DMS114 treated with DMSO at 0.1 percent for 48 hours (cell line): ENCODE data around the gene PDZRN4.

ENCODE experiments used
- DNase-seq: peaks from one replicate; lab custom pipeline; 2025; ENCODE audit not compliant: unreplicated experiment; lab: John Stamatoyannopoulos, UW

Gene PDZRN4

DNA sequence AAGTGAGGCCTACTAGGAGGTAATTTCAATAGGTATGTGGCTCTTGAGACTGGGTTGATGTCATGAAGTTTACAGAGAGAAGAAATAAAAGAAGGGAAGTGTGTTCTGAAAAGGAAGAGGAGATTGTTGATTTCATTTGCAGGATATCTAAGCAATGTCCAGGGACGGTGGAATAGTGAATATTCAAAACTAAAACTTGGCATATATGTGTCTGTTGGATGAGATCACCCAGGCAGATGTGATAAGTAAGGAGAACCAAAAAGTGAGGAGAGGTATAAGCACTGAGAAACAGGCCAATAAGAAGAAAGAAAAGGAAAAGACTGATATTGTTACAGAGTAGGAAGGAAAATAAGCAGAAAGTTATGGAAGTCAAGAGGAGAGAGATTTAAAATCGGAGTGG is 255.6 kb downstream of the PDZRN4 start:
- DNase-seq = no peak

DNA sequence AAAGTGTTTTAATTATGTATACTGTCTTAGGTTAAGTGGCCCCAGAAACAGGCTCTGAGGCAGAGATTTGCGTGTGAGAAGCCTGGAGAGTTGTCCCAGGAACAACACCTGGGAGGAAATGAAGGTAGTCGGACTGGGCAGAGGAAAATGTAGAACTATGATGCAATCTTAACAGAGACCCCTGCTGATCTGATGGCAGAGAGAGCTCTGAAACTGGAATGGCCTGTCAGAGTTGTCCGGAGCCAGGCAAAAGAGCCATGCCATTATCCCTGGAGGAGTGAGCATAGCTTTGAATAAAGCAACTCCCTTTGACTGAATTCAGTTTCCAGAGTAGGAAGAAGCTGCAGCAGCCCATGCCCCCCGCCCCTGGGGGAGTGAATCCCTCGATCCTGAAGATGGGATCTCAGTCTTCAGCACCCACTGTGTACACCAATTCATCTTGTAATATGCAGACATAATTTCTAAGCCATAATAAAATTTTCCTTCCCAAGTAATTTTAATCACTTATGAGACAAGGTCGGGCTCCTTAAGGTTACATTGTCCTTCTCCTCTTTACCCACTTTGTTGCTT is 264.8 kb downstream of the PDZRN4 start:
- no peak for DNase-seq

DNA sequence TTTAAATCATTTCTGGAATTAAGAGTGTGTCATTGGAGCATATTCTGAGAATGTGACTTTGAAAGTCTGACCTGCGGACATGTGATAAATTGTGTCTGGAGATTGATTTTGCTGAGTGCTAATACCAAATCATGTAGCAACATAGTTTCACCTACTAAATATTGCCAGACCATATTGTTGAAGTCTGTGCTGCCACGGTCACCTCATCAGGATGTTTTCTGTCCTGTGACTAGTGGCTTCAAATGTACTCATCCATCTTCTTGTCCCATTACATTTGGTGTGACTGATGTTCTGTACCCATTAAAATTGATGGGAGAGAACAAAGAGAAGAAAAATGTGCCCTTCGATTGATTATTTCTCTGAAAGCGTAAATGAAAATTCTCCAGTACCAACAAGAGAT is 265.3 kb downstream of the PDZRN4 start:
- DNase-seq = no peak

DNA sequence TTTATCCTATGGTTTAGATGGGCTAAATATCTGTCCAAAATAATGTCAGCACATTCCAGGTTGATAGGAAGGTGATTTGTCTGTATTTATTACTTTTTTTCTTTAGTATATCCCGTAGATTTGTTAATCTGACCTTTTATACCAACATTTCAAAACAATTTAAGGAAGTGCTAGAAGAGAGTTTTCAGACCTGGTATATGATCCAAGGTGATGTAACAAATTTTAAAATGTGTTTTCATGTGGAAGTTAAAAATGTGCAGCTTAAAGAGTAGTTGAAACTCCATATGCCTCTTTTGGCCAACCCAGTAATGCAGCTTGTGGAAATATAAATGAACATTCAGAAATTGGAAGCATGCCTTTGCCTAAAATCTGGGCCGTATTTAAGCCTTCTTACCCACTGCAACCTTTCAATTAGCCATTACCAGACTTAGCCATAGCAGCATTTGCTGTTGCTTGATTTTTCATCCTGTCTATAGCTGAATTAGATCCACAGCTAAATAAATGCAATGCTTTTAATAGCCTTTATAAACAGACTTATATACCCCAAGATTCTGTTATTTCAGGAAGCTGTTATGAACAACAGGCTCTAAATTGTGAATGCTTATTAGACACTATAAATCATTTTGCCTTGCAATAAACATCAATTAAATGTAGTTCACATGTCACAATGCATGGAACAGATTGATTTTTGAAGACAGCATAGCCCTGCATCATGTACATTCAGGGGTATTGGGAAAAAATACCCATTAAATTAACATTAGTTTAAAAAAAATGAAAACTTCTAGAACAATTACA is 271.2 kb downstream of the PDZRN4 start:
- no peak for DNase-seq

DNA sequence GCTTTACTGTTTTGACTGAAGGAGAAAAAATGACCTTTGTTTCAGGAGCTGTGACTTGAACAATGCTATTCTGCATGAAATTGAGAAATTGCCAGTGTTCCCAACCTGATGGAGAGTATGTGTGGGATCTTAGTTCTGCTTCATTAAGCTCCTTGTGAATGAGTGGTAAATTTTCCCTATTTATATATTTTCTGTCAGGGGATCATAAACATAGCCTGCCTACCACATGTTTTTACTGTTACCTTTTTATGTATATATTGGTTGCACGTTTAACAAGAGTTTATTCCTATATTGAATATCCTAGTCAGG is 271.7 kb downstream of the PDZRN4 start:
- no peak for DNase-seq

DNA sequence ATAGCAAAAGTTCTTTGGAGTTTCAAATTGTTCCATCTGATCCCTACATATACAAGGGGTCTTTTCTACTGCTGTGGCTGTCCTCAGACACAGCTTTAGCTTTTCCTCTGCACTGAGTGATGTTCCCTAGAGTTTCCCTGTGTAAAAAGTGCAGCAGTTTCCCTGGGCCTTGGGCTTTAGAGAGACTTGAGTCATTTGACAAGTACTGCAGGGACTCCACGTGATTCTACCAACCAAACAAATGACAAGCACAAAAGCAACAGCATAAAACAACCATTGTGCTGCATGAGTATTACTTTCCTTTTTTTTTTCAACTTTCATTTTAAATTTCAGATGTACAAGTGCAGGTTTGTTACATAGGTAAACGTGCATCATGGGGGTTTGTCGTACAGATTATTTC is 272.8 kb downstream of the PDZRN4 start:
- DNase-seq = no peak

DNA sequence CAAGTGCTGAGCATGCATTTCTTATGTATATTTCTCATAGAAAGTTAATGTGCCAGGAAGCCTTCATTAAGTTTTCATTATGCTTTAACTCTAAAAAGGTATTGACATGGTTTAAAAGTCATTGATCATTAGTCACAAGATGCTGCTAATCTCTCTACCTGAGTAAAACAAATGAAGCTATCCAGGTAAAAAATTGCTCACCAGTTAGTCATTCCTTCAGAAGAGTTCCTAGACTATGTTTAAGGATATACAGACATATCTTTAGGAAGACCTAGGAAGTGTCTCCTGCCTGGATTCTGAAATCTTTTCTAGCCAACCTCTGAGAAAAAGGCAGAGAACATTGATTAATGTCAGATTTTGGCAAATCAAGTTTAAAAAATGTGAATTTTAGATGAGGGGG is 274.2 kb downstream of the PDZRN4 start:
- no peak for DNase-seq

DNA sequence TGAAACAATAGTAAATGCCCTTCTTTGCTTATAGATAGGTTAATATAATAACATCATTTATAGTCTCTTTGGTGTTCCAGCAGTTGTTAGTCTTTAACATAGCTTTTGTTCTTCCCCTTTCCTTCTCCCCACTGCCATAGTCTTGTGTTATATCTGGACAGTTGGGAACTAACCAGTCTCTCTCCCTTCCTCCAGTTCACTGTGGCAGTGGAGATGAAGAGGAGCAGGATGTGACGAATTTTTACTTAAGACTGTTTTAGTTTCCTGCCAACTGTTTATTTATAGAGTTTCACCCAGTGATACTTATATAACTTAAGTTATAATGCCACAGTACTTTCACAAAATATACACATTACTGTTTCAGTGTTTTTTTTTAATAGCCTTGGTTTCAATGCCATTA is 277.4 kb downstream of the PDZRN4 start:
- no peak for DNase-seq

DNA sequence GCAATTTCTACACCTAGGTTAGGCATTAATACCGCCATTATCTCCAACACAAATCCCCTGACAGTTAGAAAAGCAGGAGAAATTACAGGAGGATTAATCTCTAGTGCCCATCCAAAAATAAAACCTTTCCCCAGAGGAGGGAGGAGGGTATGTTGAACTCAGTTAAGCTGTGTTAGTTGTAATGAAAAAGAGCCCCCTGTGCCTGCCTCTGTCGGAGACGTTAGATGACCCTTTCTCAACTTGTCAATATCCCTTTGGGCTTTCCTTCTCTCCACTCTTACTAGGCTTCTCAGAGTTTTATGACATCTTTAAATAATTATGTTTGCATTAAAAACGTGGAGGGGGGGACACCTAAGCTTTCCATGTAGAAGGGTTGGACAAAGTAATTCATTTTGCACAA is 278.2 kb downstream of the PDZRN4 start:
- no peak for DNase-seq

DNA sequence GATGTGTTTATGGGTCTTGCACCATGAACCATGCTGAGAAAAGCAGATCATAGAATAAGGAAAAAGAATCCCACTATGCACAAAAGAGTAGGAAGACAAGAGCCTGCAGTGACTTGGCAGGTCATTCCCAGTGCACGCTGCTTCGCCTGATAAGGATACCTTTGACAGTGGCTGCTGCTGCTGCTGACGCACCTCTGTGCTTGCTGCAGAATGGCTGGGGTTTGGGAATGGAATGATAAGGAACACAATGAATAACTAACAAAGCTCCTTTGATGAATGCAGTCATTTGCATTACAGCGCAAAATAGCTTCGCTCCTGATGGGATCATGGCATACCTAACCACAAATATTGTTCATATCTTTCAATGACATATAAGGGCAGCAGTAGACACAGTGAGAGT is 278.7 kb downstream of the PDZRN4 start:
- no peak for DNase-seq

DNA sequence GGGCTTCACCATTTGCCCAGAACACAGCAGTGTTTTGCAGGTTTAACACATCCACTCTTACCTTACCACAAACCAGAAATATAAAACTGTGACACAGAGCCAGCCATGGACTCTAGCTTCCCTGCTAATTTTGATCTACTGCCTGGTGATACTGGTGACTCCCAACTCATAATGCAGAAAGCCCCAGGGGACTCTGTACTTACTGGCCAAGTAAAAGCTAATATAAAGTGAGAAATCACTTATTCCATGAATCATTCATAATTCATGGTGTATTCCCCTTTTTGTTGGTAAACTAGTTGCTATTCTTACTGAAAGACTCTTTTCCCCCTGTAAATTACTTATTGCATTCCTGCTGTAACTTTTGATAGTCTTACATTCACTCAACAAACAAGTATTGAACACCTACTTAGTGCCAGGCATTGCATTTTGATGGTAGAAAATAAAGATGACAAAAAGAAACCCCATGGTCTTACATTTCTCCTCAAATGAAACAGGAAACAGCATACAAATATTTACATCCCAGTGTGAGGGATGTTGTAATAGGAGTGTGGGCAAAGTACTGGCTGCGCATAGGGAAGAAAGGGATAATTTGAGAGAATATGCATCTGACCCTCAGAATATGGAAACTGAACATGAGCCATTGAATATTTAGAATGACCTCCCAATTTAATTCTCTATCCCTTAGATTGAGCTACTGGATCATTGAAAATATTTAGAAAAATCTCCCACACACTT is 279.6 kb downstream of the PDZRN4 start:
- no peak for DNase-seq

DNA sequence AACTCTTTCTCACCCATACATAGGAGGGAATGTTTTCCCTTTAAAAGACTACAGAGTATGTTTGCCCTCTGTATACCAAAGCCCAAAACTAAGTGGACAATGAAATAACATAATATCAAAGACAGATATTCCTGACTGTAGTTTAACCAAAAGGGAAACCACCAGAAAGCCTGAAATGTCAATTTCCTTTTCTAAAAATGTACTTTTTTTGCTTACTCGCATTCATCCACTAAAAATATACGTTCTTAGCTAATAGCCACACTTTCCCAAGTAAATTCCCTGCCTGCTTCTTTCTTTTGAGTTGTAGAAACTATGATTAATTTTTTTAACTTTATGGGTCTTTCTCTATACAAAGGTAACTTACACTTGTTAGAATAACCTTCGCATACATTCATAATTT is 280.2 kb downstream of the PDZRN4 start:
- DNase-seq = no peak

DNA sequence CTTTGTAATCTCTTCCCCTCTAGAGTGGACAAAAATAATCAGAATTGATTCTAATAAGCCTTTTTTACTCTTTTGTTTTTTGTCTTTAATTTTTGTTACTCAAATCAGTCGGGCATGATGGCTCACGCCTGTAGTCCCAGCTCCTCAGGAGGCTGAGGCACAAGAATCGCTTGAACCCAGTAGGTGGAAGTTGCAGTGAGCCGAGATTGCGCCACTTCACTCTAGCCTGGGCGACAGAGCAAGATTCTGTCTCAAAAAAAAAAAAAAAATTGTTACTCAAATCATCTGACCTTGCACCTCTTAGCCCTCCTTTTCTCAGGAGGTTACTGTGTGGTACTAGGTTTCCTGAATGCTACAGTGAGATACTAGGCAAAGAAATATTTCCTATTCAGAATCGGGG is 280.6 kb downstream of the PDZRN4 start:
- no peak for DNase-seq

DNA sequence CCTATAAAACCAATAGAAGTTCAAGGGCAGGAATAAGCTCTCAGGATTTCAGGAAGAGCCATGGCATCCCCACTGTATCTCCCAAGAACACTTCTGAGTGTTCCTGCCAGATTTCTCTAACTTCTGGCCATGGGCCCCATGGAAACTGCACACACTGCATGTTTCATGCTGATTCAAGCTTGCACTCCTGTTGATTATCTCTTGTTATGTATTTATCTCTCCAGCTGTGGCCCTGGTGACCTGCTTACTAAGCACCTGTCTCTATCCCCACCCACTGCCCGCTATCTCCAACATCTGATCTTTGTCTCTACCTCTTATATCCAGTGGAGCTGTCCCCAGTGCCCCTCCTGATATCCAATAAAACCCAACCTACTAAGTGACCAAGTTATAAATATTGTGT is 285.3 kb downstream of the PDZRN4 start:
- no peak for DNase-seq

DNA sequence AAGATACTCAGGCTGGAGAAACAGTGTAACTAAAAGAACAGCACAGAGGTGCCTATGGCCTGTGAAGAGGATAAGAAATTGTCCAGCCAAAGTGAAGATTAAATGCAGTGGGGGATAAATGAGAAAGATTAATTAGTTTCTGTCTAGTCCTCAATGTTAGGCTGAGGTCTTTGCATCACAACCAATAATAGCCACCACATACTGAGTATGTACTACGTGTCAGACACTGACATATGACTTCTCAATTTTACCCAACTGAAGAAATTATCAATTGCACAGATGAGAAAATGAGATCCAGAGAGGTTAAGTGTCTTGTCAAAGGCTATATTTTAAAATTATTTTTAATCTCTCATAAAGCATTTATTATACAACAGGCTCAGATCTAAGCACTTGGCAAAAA is 285.9 kb downstream of the PDZRN4 start:
- no peak for DNase-seq

DNA sequence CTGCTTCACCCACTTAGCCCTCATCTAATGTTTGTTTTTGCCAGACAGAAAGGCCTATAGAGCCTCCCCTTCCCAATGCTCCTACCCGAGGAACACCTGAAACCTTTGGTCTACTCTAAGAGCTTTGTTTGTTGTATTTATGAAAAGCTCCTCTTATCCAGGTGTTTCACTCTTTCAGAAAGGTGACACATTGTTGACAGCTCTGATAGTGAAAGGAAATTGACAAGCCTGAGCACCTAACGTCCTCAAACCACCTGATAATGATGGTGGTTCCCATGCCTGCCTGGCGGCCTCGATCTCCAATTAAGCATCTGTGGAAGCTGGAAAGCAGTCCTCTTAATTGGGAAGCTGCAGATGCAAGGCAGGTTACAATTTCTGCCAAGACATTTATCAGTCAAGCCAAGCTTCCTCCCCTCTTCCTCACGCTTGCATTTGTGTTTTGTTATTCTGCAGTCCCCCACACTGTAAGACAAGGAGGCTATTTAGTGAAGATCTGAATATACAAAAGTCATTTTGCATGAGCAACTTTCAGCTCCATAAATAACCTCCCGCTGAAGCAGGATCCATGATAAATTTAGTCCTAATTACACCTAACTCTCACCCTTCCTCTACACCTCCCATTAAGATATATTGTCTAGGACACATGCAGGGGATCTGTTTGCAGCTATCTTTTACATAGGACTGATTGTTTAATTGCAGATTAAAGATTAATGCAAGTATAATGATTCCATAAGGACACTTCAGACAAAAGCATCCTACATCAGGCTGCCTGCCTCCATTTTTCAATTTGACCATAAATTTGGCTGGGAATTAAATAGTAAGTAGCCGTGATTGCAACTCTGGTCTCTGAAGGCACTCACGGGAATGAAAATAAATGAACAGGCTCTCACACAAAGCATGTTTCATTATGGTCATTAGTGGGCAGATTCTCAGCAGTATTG is 288.6 kb downstream of the PDZRN4 start:
- DNase-seq = no peak

DNA sequence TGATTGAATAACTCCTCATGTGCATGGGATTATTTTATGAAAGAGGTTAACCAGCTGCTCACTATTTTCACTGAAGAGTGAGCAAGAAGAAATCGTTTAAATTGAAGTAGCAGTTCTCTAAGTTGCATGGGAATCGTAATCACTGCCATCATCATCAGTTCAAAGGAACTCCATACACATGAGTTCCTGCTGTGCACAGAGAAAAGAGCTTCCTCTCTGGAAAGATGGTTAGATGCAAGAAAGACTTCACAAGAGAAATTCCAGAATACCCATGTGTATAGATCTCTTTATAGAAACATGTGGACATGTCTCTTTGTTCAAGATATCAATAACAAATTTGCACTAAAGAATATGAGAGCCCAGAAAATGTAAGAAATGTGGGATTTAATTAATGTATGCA is 291.3 kb downstream of the PDZRN4 start:
- no peak for DNase-seq

DNA sequence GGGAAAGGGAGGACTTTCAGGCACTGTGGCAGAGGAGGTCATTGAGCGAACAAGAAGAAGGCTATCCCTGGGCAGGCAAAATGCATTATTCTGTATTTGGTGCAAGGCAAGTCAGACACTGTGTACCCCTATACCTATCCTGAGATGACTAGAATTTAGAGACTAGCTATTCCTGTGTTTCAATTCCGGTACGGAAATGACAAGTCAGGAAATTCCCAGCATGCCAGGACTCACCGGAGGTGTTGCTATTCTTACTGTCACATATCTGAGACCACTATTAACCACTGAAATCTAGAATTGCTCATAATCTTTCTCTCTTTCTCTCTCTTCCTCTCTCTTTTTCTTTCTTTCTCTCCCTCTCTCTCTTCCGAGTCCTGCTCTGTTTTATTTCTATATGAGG is 297.1 kb downstream of the PDZRN4 start:
- DNase-seq = no peak

DNA sequence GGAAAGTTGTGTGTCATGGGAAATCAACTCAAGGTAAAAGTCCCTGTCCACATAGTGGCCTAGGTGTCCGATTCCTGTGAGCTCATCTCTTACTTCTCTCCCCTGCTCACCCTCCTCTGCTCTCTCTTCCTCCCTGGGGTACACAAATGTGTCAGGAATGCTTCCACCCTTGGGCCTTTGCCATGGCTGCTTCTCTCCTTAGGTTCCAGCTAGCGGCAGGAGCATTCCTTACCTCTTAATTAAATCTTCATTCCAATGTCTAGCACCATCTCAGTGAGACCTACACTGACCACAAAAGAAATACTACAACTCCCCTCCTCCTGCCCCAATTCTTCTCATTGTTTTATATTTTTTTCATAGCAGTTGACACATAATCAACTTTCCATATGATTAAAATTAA is 298.6 kb downstream of the PDZRN4 start:
- no peak for DNase-seq

DNA sequence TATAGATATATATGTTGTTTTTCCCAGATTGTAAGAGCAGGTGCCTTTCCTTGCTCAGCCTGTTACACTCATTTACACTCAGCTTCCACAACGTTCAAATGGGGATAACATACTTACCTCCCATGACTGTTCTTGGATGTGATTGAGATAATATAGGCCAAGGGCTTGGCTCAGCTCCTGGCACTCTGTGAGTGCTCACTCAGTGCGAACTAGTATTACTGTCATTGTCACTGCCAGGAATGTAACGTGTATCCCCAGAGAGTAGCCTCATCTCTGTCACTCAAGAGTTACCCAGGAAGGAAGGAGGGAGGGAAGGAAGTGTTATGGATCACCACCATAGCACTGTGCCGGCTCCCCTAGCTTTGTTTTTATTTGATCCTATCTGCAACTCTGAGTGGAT is 307.9 kb downstream of the PDZRN4 start:
- DNase-seq = no peak

DNA sequence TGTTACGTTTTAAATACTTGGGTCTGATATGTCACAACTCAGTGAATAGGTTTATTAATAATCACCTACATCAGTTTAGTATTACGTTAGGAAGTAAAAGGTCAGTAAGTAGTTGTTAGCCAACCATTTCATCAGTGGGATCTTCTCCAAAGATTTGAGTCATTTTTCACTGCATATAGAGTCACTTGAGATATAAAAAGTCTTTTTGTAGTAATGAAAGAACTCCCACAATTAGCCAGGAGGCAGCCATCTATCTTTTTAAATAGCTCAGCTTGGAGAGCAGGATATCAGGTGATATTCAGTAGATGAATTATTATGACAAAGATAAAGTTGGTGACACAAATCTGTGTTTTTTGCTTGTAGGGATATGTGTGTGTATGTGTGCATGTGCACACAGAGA is 309.3 kb downstream of the PDZRN4 start:
- DNase-seq = no peak

DNA sequence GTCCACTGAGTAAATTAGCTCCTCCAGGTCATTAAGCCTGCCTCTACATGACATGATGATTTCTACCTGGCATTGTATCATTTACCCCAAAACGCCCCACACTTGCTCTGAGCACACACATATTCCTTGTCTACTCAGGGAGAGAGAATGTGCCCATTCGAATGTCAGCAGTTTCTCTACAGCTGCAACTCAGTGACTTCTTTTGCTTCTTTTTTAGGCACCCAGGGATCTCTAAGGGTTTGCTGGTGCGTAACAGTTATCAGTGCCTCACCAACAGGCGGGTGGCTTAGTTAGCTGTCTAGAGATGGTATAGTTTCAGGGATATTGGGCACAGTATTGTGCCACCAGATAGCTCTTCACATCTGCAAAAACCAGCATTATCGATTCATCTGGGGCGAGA is 316.9 kb downstream of the PDZRN4 start:
- no peak for DNase-seq
